AG09319 (cell line): ENCODE results near the gene OSBP2.

Source experiments
- DNase-seq: peaks from one replicate; pipeline ENCODE4 v3.0.0-alpha.2; 2010; ENCODE audit warnings: low read depth; ENCODE audit errors: extremely low read depth
- CTCF ChIP-seq: IDR thresholded peaks from 2 replicates; pipeline ENCODE4 v1.5.1; 2011; ENCODE audit warnings: low read depth, mild to moderate bottlenecking, inconsistent platforms, low read length, moderate library complexity

Gene OSBP2

GRCh38 chr22:30903876-30904460 is 209.3 kb downstream of the OSBP2 start:
- no peak for TF ChIP-seq CTCF
- DNase-seq, result no peak

GRCh38 chr22:30905696-30906341 is 211.1 kb downstream of the OSBP2 start:
- DNase-seq, result no peak
- TF ChIP-seq CTCF, result no peak

- DNase-seq, result no peak
- TF ChIP-seq CTCF, result no peak
Measured at GRCh38 chr22:30906411-30906810, 211.7 kb downstream of the OSBP2 start.

- DNase-seq, result no peak
- TF ChIP-seq CTCF, result no peak
Measured at GRCh38 chr22:30906946-30907345, 212.3 kb downstream of the OSBP2 start.

- DNase-seq, result no peak
- TF ChIP-seq CTCF, result no peak
Measured at GRCh38 chr22:30908051-30908461, 213.4 kb downstream of the OSBP2 start.

GRCh38 chr22:30909306-30909705 is 214.6 kb downstream of the OSBP2 start:
- DNase-seq, result no peak
- no peak for TF ChIP-seq CTCF

GRCh38 chr22:30910358-30910757 is 215.7 kb downstream of the OSBP2 start:
- no peak for DNase-seq

More at GRCh38 chr22:30910358-30910757, 215.7 kb downstream of the OSBP2 start:
- TF ChIP-seq CTCF, result no peak
